ENCODE results near the gene POU3F3. TPM values are rescaled to one million over a fixed set of nuclear protein-coding genes. Genes with fewer than 3 reads are reported as not detected.

The POU3F3 gene
- total RNA-seq, 1 donor from 2014 or later = not detected

- no peak for DNase-seq (ENCODE audit: low spot score)
Measured at GRCh38 chr2:104861351-104862057, 7.6 kb downstream of the POU3F3 start.

- no peak for DNase-seq (ENCODE audit: low spot score)
Measured at GRCh38 chr2:104862058-104862941, 8.4 kb downstream of the POU3F3 start.

- DNase-seq (ENCODE audit: low spot score) = no peak
Measured at GRCh38 chr2:104863146-104863467, 9.2 kb downstream of the POU3F3 start.

GRCh38 chr2:104863468-104864279 lies 9.8 kb downstream of the POU3F3 start:
- no peak for DNase-seq (ENCODE audit: low spot score)

GRCh38 chr2:104864280-104865095 lies 10.6 kb downstream of the POU3F3 start:
- DNase-seq (ENCODE audit: low spot score) = no peak

- no peak for DNase-seq (ENCODE audit: low spot score)
Measured at GRCh38 chr2:104865096-104865470, 11.2 kb downstream of the POU3F3 start.

- DNase-seq (ENCODE audit: low spot score) = no peak
Measured at GRCh38 chr2:104866122-104866864, 12.4 kb downstream of the POU3F3 start.

GRCh38 chr2:104866883-104867812 lies 13.2 kb downstream of the POU3F3 start:
- DNase-seq (ENCODE audit: low spot score) = no peak

GRCh38 chr2:104867813-104868504 lies 14.0 kb downstream of the POU3F3 start:
- DNase-seq (ENCODE audit: low spot score) = no peak

GRCh38 chr2:104868505-104868866 lies 14.6 kb downstream of the POU3F3 start:
- DNase-seq (ENCODE audit: low spot score) = no peak

GRCh38 chr2:104870100-104870975 lies 16.4 kb downstream of the POU3F3 start:
- DNase-seq (ENCODE audit: low spot score) = no peak

GRCh38 chr2:104871649-104871971 lies 17.7 kb downstream of the POU3F3 start:
- no peak for DNase-seq (ENCODE audit: low spot score)

- DNase-seq (ENCODE audit: low spot score) = no peak
Measured at GRCh38 chr2:104871972-104872865, 18.3 kb downstream of the POU3F3 start.

- peak; percentile 64 for DNase-seq (ENCODE audit: low spot score)
Measured at GRCh38 chr2:104872866-104873688, 19.2 kb downstream of the POU3F3 start.

- DNase-seq (ENCODE audit: low spot score) = no peak
Measured at GRCh38 chr2:104873689-104874054, 19.8 kb downstream of the POU3F3 start.

GRCh38 chr2:104874230-104874629 lies 20.3 kb downstream of the POU3F3 start:
- no peak for DNase-seq (ENCODE audit: low spot score)

Data from mucosa of gallbladder (tissue), 1 donor.